ENCODE measurements around the gene CTNNA3.

CTNNA3 gene

GRCh38 chr10:66926841-66927240 is 769.2 kb downstream of the CTNNA3 start:
- in situ Hi-C loops (cut with MboI; ENCODE audit: low pct_unique_long_range_greater_than_20kb, low sequenced_read_pairs, unreplicated experiment), result loop anchor here (25.0 kb wide), 1 partner anchor 690 kb away; no protein-coding TSS in a partner anchor
- no peak for DNase-seq (ENCODE audit: low spot score)
- no peak for TF ChIP-seq CTCF (IDR thresholded peaks at IDR 0.05; ENCODE audit: extremely low read depth, insufficient read depth, missing control alignments)

- in situ Hi-C loops (cut with MboI; ENCODE audit: low pct_unique_long_range_greater_than_20kb, low sequenced_read_pairs, unreplicated experiment), result loop anchor here (25.0 kb wide), 1 partner anchor 689 kb away; no protein-coding TSS in a partner anchor
- peak; percentile 72 for DNase-seq (ENCODE audit: low spot score)
- TF ChIP-seq CTCF (IDR thresholded peaks at IDR 0.05; ENCODE audit: extremely low read depth, insufficient read depth, missing control alignments), result peak; percentile 71
Measured at GRCh38 chr10:66925896-66926715, 769.9 kb downstream of the CTNNA3 start, which contains the start of gene LRRTM3. Gene LRRTM3 (plus strand): TSS chr10:66926036.

- in situ Hi-C loops (cut with MboI; ENCODE audit: low pct_unique_long_range_greater_than_20kb, low sequenced_read_pairs, unreplicated experiment), result loop anchor here (25.0 kb wide), 1 partner anchor 688 kb away; no protein-coding TSS in a partner anchor
Measured at GRCh38 chr10:66925373-66925772, 770.6 kb downstream of the CTNNA3 start.

GRCh38 chr10:66924674-66925345 is 771.2 kb downstream of the CTNNA3 start:
- DNase-seq (ENCODE audit: low spot score), result no peak
- no peak for TF ChIP-seq CTCF (IDR thresholded peaks at IDR 0.05; ENCODE audit: extremely low read depth, insufficient read depth, missing control alignments)
- in situ Hi-C loops (cut with MboI; ENCODE audit: low pct_unique_long_range_greater_than_20kb, low sequenced_read_pairs, unreplicated experiment), result loop anchor here (25.0 kb wide), 1 partner anchor 688 kb away; no protein-coding TSS in a partner anchor

More at GRCh38 chr10:66925373-66925772, 770.6 kb downstream of the CTNNA3 start:
- no peak for TF ChIP-seq CTCF (IDR thresholded peaks at IDR 0.05; ENCODE audit: extremely low read depth, insufficient read depth, missing control alignments)
- DNase-seq (ENCODE audit: low spot score), result no peak

- no peak for DNase-seq (ENCODE audit: low spot score)
- TF ChIP-seq CTCF (IDR thresholded peaks at IDR 0.05; ENCODE audit: extremely low read depth, insufficient read depth, missing control alignments), result no peak
- in situ Hi-C loops (cut with MboI; ENCODE audit: low pct_unique_long_range_greater_than_20kb, low sequenced_read_pairs, unreplicated experiment), result no loop called here
Measured at GRCh38 chr10:66919248-66919647, 776.7 kb downstream of the CTNNA3 start.

GRCh38 chr10:66917104-66917503 is 778.9 kb downstream of the CTNNA3 start:
- no peak for DNase-seq (ENCODE audit: low spot score)
- no peak for TF ChIP-seq CTCF (IDR thresholded peaks at IDR 0.05; ENCODE audit: extremely low read depth, insufficient read depth, missing control alignments)
- in situ Hi-C loops (cut with MboI; ENCODE audit: low pct_unique_long_range_greater_than_20kb, low sequenced_read_pairs, unreplicated experiment), result no loop called here
